Gastroesophageal sphincter (tissue), 3 donors: ENCODE results near the gene CDH4.

Source experiments
- EP300 ChIP-seq: sonication (generic); formaldehyde crosslinking; IDR thresholded peaks from one replicate; pipeline ENCODE4 v1.6.1; 2017; ENCODE audit warnings: antibody characterized with exemption, mild to moderate bottlenecking
- POLR2A ChIP-seq, 2 donors: fragments of 450-650 bp; IDR thresholded peaks; one replicate each; pipeline ENCODE4 v1.6.1; 2017; ENCODE audit warnings: antibody characterized with exemption in 2 of 2, mild to moderate bottlenecking in 2 of 2, moderate library complexity in 1 of 2
- POLR2AphosphoS5 ChIP-seq: sonication (generic); formaldehyde crosslinking; IDR thresholded peaks from one replicate; pipeline ENCODE4 v1.6.1; 2017; ENCODE audit warnings: antibody characterized with exemption
- TF ChIP-seq, protein P1 (sequence below), 4 experiments: fragments of 200-600 bp in 2 of 4; fragments of 450-650 bp in 2 of 4; sonication (generic) in 1 of 4; IDR thresholded peaks; one replicate each; pipeline ENCODE4 v1.5.1; 2017 to 2019; ENCODE audit warnings: antibody characterized with exemption in 4 of 4, mild to moderate bottlenecking in 2 of 4, moderate library complexity in 2 of 4

- TF ChIP-seq, protein P1, sequence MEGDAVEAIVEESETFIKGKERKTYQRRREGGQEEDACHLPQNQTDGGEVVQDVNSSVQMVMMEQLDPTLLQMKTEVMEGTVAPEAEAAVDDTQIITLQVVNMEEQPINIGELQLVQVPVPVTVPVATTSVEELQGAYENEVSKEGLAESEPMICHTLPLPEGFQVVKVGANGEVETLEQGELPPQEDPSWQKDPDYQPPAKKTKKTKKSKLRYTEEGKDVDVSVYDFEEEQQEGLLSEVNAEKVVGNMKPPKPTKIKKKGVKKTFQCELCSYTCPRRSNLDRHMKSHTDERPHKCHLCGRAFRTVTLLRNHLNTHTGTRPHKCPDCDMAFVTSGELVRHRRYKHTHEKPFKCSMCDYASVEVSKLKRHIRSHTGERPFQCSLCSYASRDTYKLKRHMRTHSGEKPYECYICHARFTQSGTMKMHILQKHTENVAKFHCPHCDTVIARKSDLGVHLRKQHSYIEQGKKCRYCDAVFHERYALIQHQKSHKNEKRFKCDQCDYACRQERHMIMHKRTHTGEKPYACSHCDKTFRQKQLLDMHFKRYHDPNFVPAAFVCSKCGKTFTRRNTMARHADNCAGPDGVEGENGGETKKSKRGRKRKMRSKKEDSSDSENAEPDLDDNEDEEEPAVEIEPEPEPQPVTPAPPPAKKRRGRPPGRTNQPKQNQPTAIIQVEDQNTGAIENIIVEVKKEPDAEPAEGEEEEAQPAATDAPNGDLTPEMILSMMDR (IDR thresholded peaks at IDR 0.05) = no peak
- TF ChIP-seq EP300 = no peak
- no peak for TF ChIP-seq POLR2AphosphoS5
- TF ChIP-seq POLR2A (IDR thresholded peaks at IDR 0.05) = no peak
Observed at GRCh38 chr20:61816606-61817460, 564.8 kb downstream of the CDH4 start.
